PC-3 (cell line): Measurements from ENCODE around the gene DKKL1. TPM values are rescaled to one million over a fixed set of nuclear protein-coding genes. Genes with fewer than 3 reads are reported as not detected.
"Not testable (repeated sequence)": the region's sequence is repeated elsewhere in the genome, so short reads cannot be mapped to it uniquely, and the experiment has no call there.

Source experiments
- ATAC-seq: fragments of 200-7000 bp; cut with Tn5 transposase; 2 replicates; pipeline ENCODE4 v1.9.1; 2020; ENCODE audit warnings: mild to moderate bottlenecking, moderate library complexity
- BruUV-seq: library from RNA; stranded (reverse); fragments of 400-500 nt; replicated peaks from 2 replicates; lab custom pipeline; 2021; lab: Mats Ljungman, UMichigan
- CTCF ChIA-PET: fragments of 300-600 bp; sonication (Branson Sonifier 250); formaldehyde crosslinking; loops from one replicate; lab custom pipeline; 2022; ENCODE audit warnings: antibody characterized with exemption; lab: Charles Lee
- POLR2A ChIA-PET: fragments of 300-600 bp; sonication (Branson Sonifier 250); formaldehyde crosslinking; loops from one replicate; lab custom pipeline; 2022; ENCODE audit warnings: antibody characterized with exemption; ENCODE audit not compliant: unreplicated experiment; lab: Charles Lee
- DNase-seq: peaks from one replicate; pipeline ENCODE4 v3.0.0-alpha.2; 2015
- H2AFZ ChIP-seq: fragments of 300-600 bp; sonication (generic); 2 replicates; pipeline ENCODE4 v1.6.0; 2016; ENCODE audit warnings: antibody characterized with exemption, low read length
- H3F3A ChIP-seq: fragments of 300-600 bp; sonication (generic); one replicate; pipeline ENCODE4 v1.6.0; 2017; ENCODE audit warnings: antibody characterized with exemption, low read length, control low read depth, mild to moderate bottlenecking; ENCODE audit not compliant: unreplicated experiment
- H3K27ac ChIP-seq: fragments of 300-600 bp; sonication (generic); 2 replicates; pipeline ENCODE4 v1.5.1; 2016; ENCODE audit warnings: mild to moderate bottlenecking, low read length
- H3K27me3 ChIP-seq: fragments of 300-600 bp; sonication (generic); 2 replicates; pipeline ENCODE4 v1.6.1; 2016; ENCODE audit warnings: low read length, mixed read lengths
- H3K36me3 ChIP-seq: fragments of 300-600 bp; sonication (generic); 2 replicates; pipeline ENCODE4 v1.6.1; 2016; ENCODE audit warnings: low read depth, mixed run types, low read length, mixed read lengths
- H3K4me1 ChIP-seq: fragments of 300-600 bp; sonication (generic); 2 replicates; pipeline ENCODE4 v1.5.1; 2016; ENCODE audit warnings: low read length; ENCODE audit not compliant: insufficient read depth
- H3K4me2 ChIP-seq: fragments of 300-600 bp; sonication (generic); 2 replicates; pipeline ENCODE4 v1.6.0; 2016; ENCODE audit warnings: low read length
- H3K4me3 ChIP-seq: fragments of 300-600 bp; sonication (generic); 2 replicates; pipeline ENCODE4 v1.5.1; 2016; ENCODE audit warnings: mild to moderate bottlenecking, low read length, mixed read lengths
- H3K79me2 ChIP-seq: fragments of 300-600 bp; sonication (generic); 2 replicates; pipeline ENCODE4 v1.6.1; 2017; ENCODE audit warnings: low read length, mixed read lengths
- H3K9ac ChIP-seq: fragments of 300-600 bp; sonication (generic); 2 replicates; pipeline ENCODE4 v1.6.0; 2016; ENCODE audit warnings: mild to moderate bottlenecking, low read length
- H3K9me2 ChIP-seq: fragments of 300-600 bp; sonication (generic); replicated peaks from 2 replicates; pipeline ENCODE4 v1.6.1; 2016; ENCODE audit warnings: mixed run types, low read length, mixed read lengths
- H3K9me3 ChIP-seq: fragments of 300-600 bp; sonication (generic); 2 replicates; pipeline ENCODE4 v1.6.1; 2016; ENCODE audit warnings: low read length, mixed read lengths
- H4K20me1 ChIP-seq: fragments of 300-600 bp; sonication (generic); 2 replicates; pipeline ENCODE4 v1.6.1; 2016; ENCODE audit warnings: low read length, mixed read lengths
- EZH2 ChIP-seq: fragments of 300-600 bp; sonication (generic); IDR thresholded peaks from one replicate; pipeline ENCODE4 v1.6.1; 2017; ENCODE audit warnings: antibody characterized with exemption, mild to moderate bottlenecking, low read length; ENCODE audit not compliant: unreplicated experiment
- EZH2phosphoT487 ChIP-seq: fragments of 300-600 bp; sonication (generic); IDR thresholded peaks from 2 replicates; pipeline ENCODE4 v1.6.1; 2018; ENCODE audit warnings: mild to moderate bottlenecking, antibody characterized with exemption, low read length, borderline replicate concordance
- intact Hi-C: fragments of 100-400 bp; cut with micrococcal nuclease; formaldehyde crosslinking; loops from 2 replicates; pipeline ENCODE4 v1.9.0; 2023
- total RNA-seq: library from RNA; depleted of rRNA; stranded (reverse); fragments of >200 nt; gene quantifications from 2 replicates; pipeline ENCODE4 v1.2.3, GENCODE V29; 2014
- TF ChIP-seq, protein P1 (sequence below): fragments of 300-600 bp; sonication (generic); conservative IDR thresholded peaks from 2 replicates; pipeline ENCODE4 v1.5.1; 2017; ENCODE audit warnings: antibody characterized with exemption, low read depth, mild to moderate bottlenecking, low read length

Gene DKKL1
- total RNA-seq, 1 experiment from 2014 or later = 2.4 TPM

DNA sequence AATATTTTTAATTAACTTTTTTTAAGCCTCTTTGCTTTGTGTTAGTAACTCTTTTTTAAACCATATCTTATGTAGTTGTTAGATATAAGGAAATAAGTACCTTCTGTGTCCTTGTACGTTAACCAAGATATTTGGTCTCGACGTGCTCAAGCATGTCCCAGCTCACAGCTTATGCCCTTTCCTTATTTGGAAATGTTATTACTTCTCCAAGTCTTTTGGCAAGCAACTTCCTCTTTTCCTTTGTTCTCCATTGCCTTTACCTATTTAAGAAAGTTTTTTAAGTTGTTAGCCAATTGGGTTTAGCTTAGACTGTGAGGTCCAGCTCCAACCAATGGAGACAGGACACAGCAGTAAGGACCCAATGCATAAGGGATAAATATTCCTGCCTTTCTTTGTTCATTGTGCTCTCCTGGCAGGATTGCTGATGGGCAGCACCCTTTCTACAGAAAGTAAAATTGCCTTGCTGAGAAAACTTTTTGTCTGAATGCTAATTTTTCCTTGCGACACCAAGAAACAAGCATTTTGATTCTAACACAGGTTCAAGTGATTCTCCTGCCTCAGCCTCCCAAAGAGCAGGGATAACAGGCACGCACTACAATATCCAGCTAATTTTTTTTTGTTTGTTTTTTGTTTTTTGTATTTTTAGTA, 5.2 kb downstream of the DKKL1 start:
- Histone ChIP-seq H3K4me1 (peaks cover 2% of the 10 kb centered on the region; the same call in 1 of the 2 replicates), H3K4me2 (no peak overlapping the region), H3K36me3 (no peaks in the 10 kb centered on the region), H3K9me2 (no peaks in the 10 kb centered on the region), H3K9ac (no peak overlapping the region), H3K27ac (no peak overlapping the region), H3K79me2 (no peaks in the 10 kb centered on the region), H2AFZ (no peak overlapping the region), H3K27me3 (no peaks in the 10 kb centered on the region; the same call in 1 of the 2 replicates), H3K9me3 (peaks cover 19% of the 10 kb centered on the region), H4K20me1 (no peaks in the 10 kb centered on the region), H3K4me3 (no peak overlapping the region), H3F3A (no peaks in the 10 kb centered on the region)
- TF ChIP-seq, protein P1, sequence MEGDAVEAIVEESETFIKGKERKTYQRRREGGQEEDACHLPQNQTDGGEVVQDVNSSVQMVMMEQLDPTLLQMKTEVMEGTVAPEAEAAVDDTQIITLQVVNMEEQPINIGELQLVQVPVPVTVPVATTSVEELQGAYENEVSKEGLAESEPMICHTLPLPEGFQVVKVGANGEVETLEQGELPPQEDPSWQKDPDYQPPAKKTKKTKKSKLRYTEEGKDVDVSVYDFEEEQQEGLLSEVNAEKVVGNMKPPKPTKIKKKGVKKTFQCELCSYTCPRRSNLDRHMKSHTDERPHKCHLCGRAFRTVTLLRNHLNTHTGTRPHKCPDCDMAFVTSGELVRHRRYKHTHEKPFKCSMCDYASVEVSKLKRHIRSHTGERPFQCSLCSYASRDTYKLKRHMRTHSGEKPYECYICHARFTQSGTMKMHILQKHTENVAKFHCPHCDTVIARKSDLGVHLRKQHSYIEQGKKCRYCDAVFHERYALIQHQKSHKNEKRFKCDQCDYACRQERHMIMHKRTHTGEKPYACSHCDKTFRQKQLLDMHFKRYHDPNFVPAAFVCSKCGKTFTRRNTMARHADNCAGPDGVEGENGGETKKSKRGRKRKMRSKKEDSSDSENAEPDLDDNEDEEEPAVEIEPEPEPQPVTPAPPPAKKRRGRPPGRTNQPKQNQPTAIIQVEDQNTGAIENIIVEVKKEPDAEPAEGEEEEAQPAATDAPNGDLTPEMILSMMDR = no peak
- TF ChIP-seq EZH2 (no peak), EZH2phosphoT487 (no peak)
- BruUV-seq = no TSS peak
- ChIA-PET CTCF (no interaction called here), POLR2A (no interaction called here)
- ATAC-seq = no peak
- DNase-seq = no peak
- intact Hi-C loops = no loop called here

DNA sequence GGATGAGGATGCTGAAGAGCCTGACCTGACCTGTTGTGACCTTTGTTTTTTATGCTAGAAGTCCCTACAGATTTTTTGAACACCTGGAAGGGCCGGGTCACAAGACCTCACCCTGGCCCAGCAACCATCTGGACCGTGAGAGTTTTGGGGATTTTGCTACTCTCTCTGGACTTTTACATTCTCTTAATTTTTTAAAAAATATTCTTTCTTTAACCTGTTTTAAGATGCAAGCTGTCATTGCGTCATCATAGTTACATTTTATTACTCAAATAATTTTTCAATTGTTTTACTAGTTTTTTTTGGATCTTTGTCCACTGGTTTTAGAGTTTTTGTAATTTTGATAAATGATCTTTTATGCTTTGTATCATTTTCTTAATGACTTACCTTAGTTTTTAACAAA, 7.5 kb downstream of the DKKL1 start:
- Histone ChIP-seq H3K4me1 (no peaks in the 10 kb centered on the region), H3K36me3 (no peaks in the 10 kb centered on the region), H2AFZ (no peak overlapping the region), H3K9me3 (peaks cover 19% of the 10 kb centered on the region), H3K27me3 (no peaks in the 10 kb centered on the region; the same call in 1 of the 2 replicates), H3F3A (no peaks in the 10 kb centered on the region), H3K9me2 (no peaks in the 10 kb centered on the region), H3K79me2 (no peaks in the 10 kb centered on the region), H4K20me1 (no peaks in the 10 kb centered on the region), H3K4me2 (no peak overlapping the region), H3K4me3 (no peak overlapping the region), H3K9ac (no peak overlapping the region), H3K27ac (no peak overlapping the region)
- no peak for ATAC-seq
- ChIA-PET CTCF (no interaction called here), POLR2A (no interaction called here)
- TF ChIP-seq, protein P1 = no peak
- TF ChIP-seq EZH2 (no peak), EZH2phosphoT487 (no peak)
- no peak for DNase-seq
- intact Hi-C loops = no loop called here
- no TSS peak for BruUV-seq

DNA sequence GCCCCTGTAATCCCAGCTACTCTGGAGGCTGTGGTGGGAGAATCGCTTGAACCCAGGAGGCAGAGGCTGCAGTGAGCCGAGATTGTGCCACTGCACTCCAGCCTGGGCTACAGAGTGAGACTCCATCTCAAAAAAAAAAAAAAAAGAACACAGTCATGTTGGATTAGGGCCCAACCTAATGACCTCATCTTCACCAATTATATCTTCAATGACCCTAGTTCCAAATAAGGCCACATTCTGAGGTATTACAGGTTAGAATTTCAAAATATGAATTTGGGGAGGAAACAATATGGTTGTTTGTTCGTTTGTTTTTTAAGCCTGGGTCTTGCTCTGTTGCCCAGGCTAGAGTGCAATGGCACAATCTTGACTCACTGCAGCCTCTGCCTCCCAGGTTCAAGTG, 9.5 kb downstream of the DKKL1 start:
- H3K9me2 ChIP-seq, H3K79me2 ChIP-seq, H3K4me1 ChIP-seq, ATAC-seq, DNase-seq, H3K27me3 ChIP-seq, H3K36me3 ChIP-seq, H3K4me3 ChIP-seq, BruUV-seq, CTCF ChIA-PET, H2AFZ ChIP-seq, POLR2A ChIA-PET, H3K4me2 ChIP-seq, intact Hi-C loops, H3K27ac ChIP-seq, H3F3A ChIP-seq, H4K20me1 ChIP-seq, H3K9ac ChIP-seq: not testable (repeated sequence)
- H3K9me3 ChIP-seq = peaks cover 19% of the 10 kb centered on the region
